Omental fat pad (tissue), 4 donors: ENCODE measurements around the gene SESTD1. TPM values are rescaled to one million over a fixed set of nuclear protein-coding genes. Genes with fewer than 3 reads are reported as not detected.

Experiments
- ATAC-seq: fragments of 150-250 bp; one replicate; pipeline ENCODE4 v1.9.1; 2016; ENCODE audit warnings: mild to moderate bottlenecking, moderate library complexity; ENCODE audit not compliant: low FRiP score
- DNase-seq: peaks from one replicate; pipeline ENCODE4 v3.0.0-alpha.2; 2019; ENCODE audit warnings: low spot score
- CTCF ChIP-seq, 3 donors: fragments of 450-650 bp; IDR thresholded peaks; one replicate each; pipeline ENCODE4 v1.5.1; 2016 to 2017; ENCODE audit warnings: antibody characterized with exemption in 3 of 3, mild to moderate bottlenecking in 3 of 3, moderate library complexity in 2 of 3
- total RNA-seq, 4 donors: library from RNA; depleted of rRNA; stranded (reverse); fragments of >200 nt; gene quantifications; one replicate each; pipeline ENCODE4 v1.1.0, GENCODE V29; 2016

Gene SESTD1
- total RNA-seq, 4 donors from 2014 or later: 47.0 to 80.9 (median 56.8) TPM

- TF ChIP-seq CTCF (IDR thresholded peaks at IDR 0.05): no peak
- DNase-seq (no peak), ATAC-seq (no peak)
Observed at GRCh38 chr2:179123272-179123662, 141.4 kb downstream of the SESTD1 start.

- DNase-seq (no peak), ATAC-seq (no peak)
- no peak for TF ChIP-seq CTCF (IDR thresholded peaks at IDR 0.05)
Observed at GRCh38 chr2:179107737-179108136, 156.9 kb downstream of the SESTD1 start.

- no peak for DNase-seq
- TF ChIP-seq CTCF (IDR thresholded peaks at IDR 0.05): no peak
- ATAC-seq: peak; percentile 49
Observed at GRCh38 chr2:179106676-179107428, 157.8 kb downstream of the SESTD1 start.

- DNase-seq (no peak), ATAC-seq (peak; percentile 5)
- no peak for TF ChIP-seq CTCF (IDR thresholded peaks at IDR 0.05)
Observed at GRCh38 chr2:179106342-179106675, 158.3 kb downstream of the SESTD1 start.

GRCh38 chr2:179104736-179105135 lies 159.9 kb downstream of the SESTD1 start:
- ATAC-seq (no peak), DNase-seq (no peak)
- no peak for TF ChIP-seq CTCF (IDR thresholded peaks at IDR 0.05)

GRCh38 chr2:179098080-179098689 lies 166.4 kb downstream of the SESTD1 start:
- DNase-seq: no peak
- no peak for ATAC-seq
- no peak for TF ChIP-seq CTCF (IDR thresholded peaks at IDR 0.05)

GRCh38 chr2:179097131-179097530 lies 167.5 kb downstream of the SESTD1 start:
- ATAC-seq (no peak), DNase-seq (no peak)
- no peak for TF ChIP-seq CTCF (IDR thresholded peaks at IDR 0.05)
